Fibroblast of skin of back (primary cell): ENCODE measurements around the gene MMP24OS.
"Not testable (repeated sequence)": the region's sequence is repeated elsewhere in the genome, so short reads cannot be mapped to it uniquely, and the experiment has no call there.

Source experiments
- DNase-seq: peaks from one replicate; pipeline ENCODE4 v3.0.0-alpha.2; 2013

Gene MMP24OS

GRCh38 chr20:35273449-35274171 lies 4.3 kb downstream of the MMP24OS start:
- no peak for DNase-seq

GRCh38 chr20:35271904-35272303 lies 6.0 kb downstream of the MMP24OS start:
- peak; percentile 41 for DNase-seq

GRCh38 chr20:35271073-35271882 lies 6.6 kb downstream of the MMP24OS start:
- peak; percentile 9 for DNase-seq

GRCh38 chr20:35270021-35270902 lies 7.7 kb downstream of the MMP24OS start:
- no peak for DNase-seq

- peak; percentile 56 for DNase-seq
These were observed 8.7 kb downstream of the MMP24OS start for GRCh38 chr20:35269055-35269781.

- DNase-seq = no peak
These were observed 10.8 kb downstream of the MMP24OS start for GRCh38 chr20:35267092-35267491.

- peak; percentile 7 for DNase-seq
These were observed 13.2 kb downstream of the MMP24OS start for GRCh38 chr20:35264755-35265154.

GRCh38 chr20:35263532-35264341 lies 14.2 kb downstream of the MMP24OS start:
- DNase-seq = no peak

- peak; percentile 55 for DNase-seq
These were observed 15.0 kb downstream of the MMP24OS start for GRCh38 chr20:35262731-35263531.

- not testable (repeated sequence) for DNase-seq
These were observed 15.6 kb downstream of the MMP24OS start for GRCh38 chr20:35262321-35262720.

- DNase-seq = no peak
These were observed 17.5 kb downstream of the MMP24OS start for GRCh38 chr20:35260426-35260825.

- DNase-seq = peak; percentile 19
These were observed 20.6 kb downstream of the MMP24OS start for GRCh38 chr20:35257175-35257909.

GRCh38 chr20:35254448-35254999 lies 23.4 kb downstream of the MMP24OS start:
- DNase-seq = no peak

- DNase-seq = no peak
These were observed 24.9 kb downstream of the MMP24OS start for GRCh38 chr20:35253010-35253409.

- not testable (repeated sequence) for DNase-seq
These were observed 25.3 kb downstream of the MMP24OS start for GRCh38 chr20:35252598-35252997.

GRCh38 chr20:35252037-35252461 lies 25.9 kb downstream of the MMP24OS start:
- DNase-seq = no peak

- DNase-seq = no peak
These were observed 26.3 kb downstream of the MMP24OS start for GRCh38 chr20:35251613-35251940.

GRCh38 chr20:35248641-35249475 lies 29.1 kb downstream of the MMP24OS start:
- DNase-seq = peak; percentile 33
